HCT116 (cell line): ENCODE results near the gene FAM227A.

Experiments used
- CTCF ChIP-seq, 3 experiments: fragments of 200-600 bp in 1 of 3; sonication (generic) in 1 of 3; IDR thresholded peaks in 2 of 3; conservative IDR thresholded peaks in 1 of 3; 2 replicates each; pipeline ENCODE4 v1.5.1; 2012 to 2017; ENCODE audit warnings: low read depth in 2 of 3, low read length in 2 of 3, antibody characterized with exemption in 1 of 3, borderline replicate concordance in 1 of 3, control low read depth in 1 of 3, mild to moderate bottlenecking in 1 of 3, mixed read lengths in 1 of 3, mixed run types in 1 of 3, moderate library complexity in 1 of 3; ENCODE audit not compliant: insufficient read depth in 1 of 3
- EGR1 ChIP-seq: IDR thresholded peaks from 2 replicates; pipeline ENCODE4 v1.6.1; 2012; ENCODE audit warnings: low read depth
- EZH2 ChIP-seq: fragments of 200-600 bp; sonication (generic); IDR thresholded peaks from 2 replicates; pipeline ENCODE4 v1.6.1; 2017; ENCODE audit warnings: antibody characterized with exemption, mixed run types
- POLR2AphosphoS5 ChIP-seq: IDR thresholded peaks from 2 replicates; pipeline ENCODE4 v1.6.1; 2011; ENCODE audit warnings: mild to moderate bottlenecking, low read depth, low read length, moderate library complexity

DNA sequence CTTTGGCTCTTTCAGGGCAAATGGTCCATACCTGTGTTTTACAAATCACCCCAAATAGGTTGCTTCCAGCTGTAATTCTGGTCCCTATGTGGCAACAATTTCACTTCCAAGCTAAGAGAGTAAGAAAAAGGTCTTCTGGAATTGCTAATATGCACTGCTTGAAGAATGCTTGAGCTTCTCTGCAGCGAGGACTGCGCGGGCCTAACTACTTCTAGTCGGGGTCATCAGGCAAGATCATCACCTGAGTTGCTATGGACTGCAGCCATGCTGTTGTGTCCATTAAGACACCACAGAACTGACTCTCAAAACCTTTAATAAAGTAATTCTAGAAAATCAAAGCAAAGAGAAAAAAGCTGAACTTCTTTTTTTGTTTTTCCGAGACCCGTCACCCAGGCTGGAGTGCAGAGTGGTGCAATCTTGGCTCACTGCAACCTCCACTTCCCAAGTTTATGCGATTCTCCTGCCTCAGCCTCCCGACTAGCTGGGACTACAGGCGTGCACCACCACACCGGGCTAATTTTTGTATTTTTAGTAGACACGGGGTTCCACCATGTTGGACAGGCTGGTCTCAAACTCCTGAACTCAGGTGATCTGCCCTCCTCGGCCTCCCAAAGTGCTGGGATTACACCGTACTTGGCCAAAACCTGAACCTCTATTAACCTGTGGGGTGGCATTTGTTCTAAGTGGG is 42.4 kb upstream of the FAM227A start:
- TF ChIP-seq POLR2AphosphoS5 (no peak), EZH2 (no peak), EGR1 (no peak), CTCF (IDR thresholded peaks at IDR 0.05 in 2 of 3, conservative IDR thresholded peaks at IDR 0.05 in 1 of 3; ENCODE audit: borderline replicate concordance in 1 of 3, insufficient read depth in 1 of 3, low read depth in 2 of 3, low read length in 2 of 3) (no peak)
